Mucosa of stomach (tissue), 1 donor: ENCODE measurements around the gene DNMT1.
"Not testable (repeated sequence)": the region's sequence is repeated elsewhere in the genome, so short reads cannot be mapped to it uniquely, and the experiment has no call there.

Experiments
- H3K27me3 ChIP-seq: one replicate; pipeline ENCODE4 v1.7.0; 2013; ENCODE audit warnings: mild to moderate bottlenecking, low read length; ENCODE audit not compliant: control insufficient read depth, insufficient read depth
- H3K36me3 ChIP-seq: one replicate; pipeline ENCODE4 v1.7.0; 2013; ENCODE audit warnings: low read length; ENCODE audit not compliant: control insufficient read depth, insufficient read depth
- H3K4me1 ChIP-seq: one replicate; pipeline ENCODE4 v1.7.0; 2013; ENCODE audit warnings: mild to moderate bottlenecking, low read length; ENCODE audit not compliant: control insufficient read depth, insufficient read depth
- H3K4me3 ChIP-seq: one replicate; pipeline ENCODE4 v1.7.0; 2013; ENCODE audit warnings: low read length
- H3K9ac ChIP-seq: one replicate; pipeline ENCODE4 v1.7.0; 2013; ENCODE audit warnings: mild to moderate bottlenecking, low read length, moderate library complexity
- H3K9me3 ChIP-seq: one replicate; pipeline ENCODE4 v1.7.0; 2013; ENCODE audit warnings: mild to moderate bottlenecking, low read length, moderate library complexity; ENCODE audit not compliant: control insufficient read depth
- donor health status: Pancreatic carcinoma.

The DNMT1 gene

GRCh38 chr19:10168386-10168948, 26.3 kb downstream of the DNMT1 start:
- H3K9me3 ChIP-seq: no peaks in the 10 kb centered on the region
- H3K27me3 ChIP-seq: no peaks in the 10 kb centered on the region
- H3K36me3 ChIP-seq: no peaks in the 10 kb centered on the region
- no peak overlapping the region for H3K4me3 ChIP-seq
- H3K4me1 ChIP-seq: no peaks in the 10 kb centered on the region
- no peak overlapping the region for H3K9ac ChIP-seq

- no peak overlapping the region for H3K9ac ChIP-seq
- H3K36me3 ChIP-seq: no peaks in the 10 kb centered on the region
- no peaks in the 10 kb centered on the region for H3K9me3 ChIP-seq
- H3K4me3 ChIP-seq: no peak overlapping the region
- H3K4me1 ChIP-seq: no peaks in the 10 kb centered on the region
- no peaks in the 10 kb centered on the region for H3K27me3 ChIP-seq
Measured at GRCh38 chr19:10167459-10167858, 27.3 kb downstream of the DNMT1 start.

- H3K36me3 ChIP-seq, H3K4me3 ChIP-seq, H3K4me1 ChIP-seq, H3K9me3 ChIP-seq, H3K9ac ChIP-seq, H3K27me3 ChIP-seq: not testable (repeated sequence)
Measured at GRCh38 chr19:10166501-10166900, 28.3 kb downstream of the DNMT1 start.

GRCh38 chr19:10166046-10166445, 28.7 kb downstream of the DNMT1 start:
- H3K36me3 ChIP-seq: no peaks in the 10 kb centered on the region
- H3K9ac ChIP-seq: no peak overlapping the region
- H3K4me3 ChIP-seq: no peak overlapping the region
- no peaks in the 10 kb centered on the region for H3K27me3 ChIP-seq
- no peaks in the 10 kb centered on the region for H3K9me3 ChIP-seq
- H3K4me1 ChIP-seq: no peaks in the 10 kb centered on the region

- no peak overlapping the region for H3K4me3 ChIP-seq
- no peaks in the 10 kb centered on the region for H3K4me1 ChIP-seq
- no peaks in the 10 kb centered on the region for H3K9me3 ChIP-seq
- H3K27me3 ChIP-seq: no peaks in the 10 kb centered on the region
- H3K36me3 ChIP-seq: no peaks in the 10 kb centered on the region
- H3K9ac ChIP-seq: no peak overlapping the region
Measured at GRCh38 chr19:10163536-10163935, 31.2 kb downstream of the DNMT1 start.

GRCh38 chr19:10159610-10160009, 35.1 kb downstream of the DNMT1 start:
- Histone ChIP-seq H3K9me3 (no peaks in the 10 kb centered on the region), H3K4me1 (no peaks in the 10 kb centered on the region), H3K4me3 (no peak overlapping the region), H3K27me3 (no peaks in the 10 kb centered on the region), H3K9ac (no peak overlapping the region), H3K36me3 (no peaks in the 10 kb centered on the region)

GRCh38 chr19:10158485-10158884, 36.3 kb downstream of the DNMT1 start:
- H3K36me3 ChIP-seq: no peaks in the 10 kb centered on the region

GRCh38 chr19:10158071-10158470, 36.7 kb downstream of the DNMT1 start:
- no peak overlapping the region for H3K4me3 ChIP-seq
- no peaks in the 10 kb centered on the region for H3K27me3 ChIP-seq
- no peak overlapping the region for H3K9ac ChIP-seq
- no peaks in the 10 kb centered on the region for H3K9me3 ChIP-seq
- H3K36me3 ChIP-seq: no peaks in the 10 kb centered on the region
- H3K4me1 ChIP-seq: no peaks in the 10 kb centered on the region

More at GRCh38 chr19:10158485-10158884, 36.3 kb downstream of the DNMT1 start:
- H3K4me1 ChIP-seq: no peaks in the 10 kb centered on the region
- no peak overlapping the region for H3K4me3 ChIP-seq
- no peaks in the 10 kb centered on the region for H3K27me3 ChIP-seq
- no peak overlapping the region for H3K9ac ChIP-seq
- H3K9me3 ChIP-seq: no peaks in the 10 kb centered on the region

GRCh38 chr19:10155839-10156238, 38.9 kb downstream of the DNMT1 start:
- no peaks in the 10 kb centered on the region for H3K4me1 ChIP-seq
- no peaks in the 10 kb centered on the region for H3K9me3 ChIP-seq
- H3K36me3 ChIP-seq: peaks cover 8% of the 10 kb centered on the region
- no peak overlapping the region for H3K4me3 ChIP-seq
- H3K9ac ChIP-seq: no peak overlapping the region
- no peaks in the 10 kb centered on the region for H3K27me3 ChIP-seq

- H3K4me1 ChIP-seq: no peaks in the 10 kb centered on the region
- H3K9me3 ChIP-seq: no peaks in the 10 kb centered on the region
- H3K9ac ChIP-seq: no peak overlapping the region
- no peaks in the 10 kb centered on the region for H3K27me3 ChIP-seq
- H3K36me3 ChIP-seq: peaks cover 9% of the 10 kb centered on the region
- no peak overlapping the region for H3K4me3 ChIP-seq
Measured at GRCh38 chr19:10152100-10152499, 42.7 kb downstream of the DNMT1 start.

GRCh38 chr19:10151521-10151920, 43.2 kb downstream of the DNMT1 start:
- no peaks in the 10 kb centered on the region for H3K9me3 ChIP-seq
- no peaks in the 10 kb centered on the region for H3K27me3 ChIP-seq
- no peak overlapping the region for H3K4me3 ChIP-seq
- no peak overlapping the region for H3K9ac ChIP-seq
- H3K4me1 ChIP-seq: no peaks in the 10 kb centered on the region
- H3K36me3 ChIP-seq: peaks cover 9% of the 10 kb centered on the region

GRCh38 chr19:10149427-10149826, 45.3 kb downstream of the DNMT1 start:
- H3K27me3 ChIP-seq: no peaks in the 10 kb centered on the region
- H3K9ac ChIP-seq: no peak overlapping the region
- no peaks in the 10 kb centered on the region for H3K9me3 ChIP-seq
- no peak overlapping the region for H3K4me3 ChIP-seq
- H3K4me1 ChIP-seq: no peaks in the 10 kb centered on the region
- peaks cover 14% of the 10 kb centered on the region for H3K36me3 ChIP-seq

GRCh38 chr19:10146142-10146541, 48.6 kb downstream of the DNMT1 start:
- no peak overlapping the region for H3K4me3 ChIP-seq
- H3K27me3 ChIP-seq: no peaks in the 10 kb centered on the region
- no peaks in the 10 kb centered on the region for H3K4me1 ChIP-seq
- H3K9me3 ChIP-seq: no peaks in the 10 kb centered on the region
- H3K36me3 ChIP-seq: peaks cover 13% of the 10 kb centered on the region
- no peak overlapping the region for H3K9ac ChIP-seq
